Activated T-cell treated with anti-CD3 and anti-CD28 coated beads, Interleukin-2, amount 50 U/mL, for 72 hours (primary cell): ENCODE data around the gene CYTH2. TPM values are rescaled to one million over a fixed set of nuclear protein-coding genes. Genes with fewer than 3 reads are reported as not detected.

ENCODE experiments used
- ATAC-seq, 2 donors: fragments of 150-1000 bp; cut with Tn5 transposase; replicated peaks in 1 of 2; 2 replicates each; pipeline ENCODE4 v1.10.0; 2021; ENCODE audit warnings: moderate library complexity in 2 of 2, mild to moderate bottlenecking in 1 of 2
- DNase-seq, 2 donors: peaks; one replicate each; pipeline ENCODE4 v3.0.0; 2021 to 2022; ENCODE audit warnings: mixed read lengths in 1 of 2
- H3K27ac Mint-ChIP-seq: one replicate; pipeline ENCODE4 v1.8.0; 2022; ENCODE audit warnings: mild to moderate bottlenecking, moderate library complexity, mixed read lengths
- H3K27me3 Mint-ChIP-seq: one replicate; pipeline ENCODE4 v1.8.0; 2022; ENCODE audit warnings: low read depth, mixed read lengths
- H3K36me3 Mint-ChIP-seq, 2 donors: one replicate each; pipeline ENCODE4 v1.8.0; 2022; ENCODE audit warnings: mixed read lengths in 2 of 2, mild to moderate bottlenecking in 1 of 2; ENCODE audit not compliant: insufficient read depth in 2 of 2
- H3K4me1 Mint-ChIP-seq: one replicate; pipeline ENCODE4 v1.8.0; 2022; ENCODE audit warnings: low read depth, mixed read lengths
- H3K4me3 Mint-ChIP-seq, 2 donors: one replicate each; pipeline ENCODE4 v1.8.0; 2022; ENCODE audit warnings: mild to moderate bottlenecking in 2 of 2, mixed read lengths in 2 of 2, moderate library complexity in 2 of 2
- H3K9me3 Mint-ChIP-seq, 2 donors: one replicate each; pipeline ENCODE4 v1.8.0; 2022; ENCODE audit warnings: mixed read lengths in 2 of 2
- total RNA-seq, 2 donors: library from RNA; stranded (reverse); gene quantifications; one replicate each; pipeline ENCODE4 v1.2.3, GENCODE V29; 2022

The CYTH2 gene
- total RNA-seq, 2 donors from 2014 or later = 59.4 to 68.3 TPM

DNA sequence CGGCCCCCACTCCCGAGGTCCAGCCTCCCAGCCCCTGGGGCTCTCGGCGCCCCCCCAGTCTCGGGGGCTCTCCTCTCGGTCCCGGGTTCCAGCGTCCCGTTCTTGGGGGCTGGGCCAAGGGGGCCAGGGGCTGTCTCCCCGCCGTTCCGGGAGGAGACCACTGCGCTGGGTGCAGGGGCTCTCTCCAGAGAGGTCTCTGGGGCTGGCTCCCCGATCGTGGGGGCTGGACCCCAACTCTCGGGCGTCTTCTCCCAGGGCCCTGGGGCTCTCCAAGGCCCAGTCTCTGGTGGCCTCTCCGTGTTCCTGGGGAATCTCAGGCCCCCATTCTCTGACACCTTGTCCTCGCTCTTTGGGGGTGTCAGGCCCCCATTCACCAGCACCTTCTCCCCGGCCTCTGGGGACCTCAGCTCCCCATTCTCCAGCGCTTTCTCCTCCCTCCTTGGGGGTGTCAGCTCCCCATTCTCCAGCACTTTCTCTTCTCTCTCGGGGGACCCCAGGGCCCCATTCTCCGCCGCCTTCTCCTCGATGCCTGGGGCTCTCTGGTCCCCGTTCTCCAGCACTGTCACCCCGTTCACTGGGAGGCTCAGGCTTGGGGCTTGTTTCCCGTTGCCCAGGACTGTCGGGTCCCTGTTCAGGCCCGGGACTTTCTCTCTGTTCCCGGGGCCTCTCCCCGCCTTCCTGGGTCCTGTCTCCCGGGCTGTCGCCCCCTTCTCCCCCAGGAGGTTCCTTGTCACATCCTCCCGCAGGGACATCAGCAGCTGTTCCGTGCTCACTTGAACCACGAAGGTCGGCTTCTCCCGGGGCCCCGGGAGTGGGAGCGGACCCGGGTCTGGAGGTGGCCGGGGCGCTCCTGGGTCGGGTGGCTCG lies 28.8 kb downstream of the CYTH2 start:
- Mint-ChIP-seq H3K36me3 (peaks cover 0 to 2% of the 10 kb centered on the region in 2 donors), H3K27ac (no peak overlapping the region)

GRCh38 chr19:48498595-48499311 lies 29.6 kb downstream of the CYTH2 start:
- no peak for DNase-seq
- ATAC-seq = no peak
- Mint-ChIP-seq H3K4me3 (no peak overlapping the region), H3K27me3 (peaks cover 36% of the 10 kb centered on the region), H3K27ac (no peak overlapping the region), H3K4me1 (peaks cover 7% of the 10 kb centered on the region), H3K9me3 (no peaks in the 10 kb centered on the region), H3K36me3 (peaks cover 0 to 2% of the 10 kb centered on the region in 2 donors)

More for the DNA sequence above, 28.8 kb downstream of the CYTH2 start:
- ATAC-seq (no peak), DNase-seq (no peak)
- peaks cover 9% of the 10 kb centered on the region for H3K4me1 Mint-ChIP-seq
- H3K27me3 Mint-ChIP-seq = peaks cover 36% of the 10 kb centered on the region
- H3K9me3 Mint-ChIP-seq = no peaks in the 10 kb centered on the region
- H3K4me3 Mint-ChIP-seq = peak overlapping the region; percentile 57 to 60

DNA sequence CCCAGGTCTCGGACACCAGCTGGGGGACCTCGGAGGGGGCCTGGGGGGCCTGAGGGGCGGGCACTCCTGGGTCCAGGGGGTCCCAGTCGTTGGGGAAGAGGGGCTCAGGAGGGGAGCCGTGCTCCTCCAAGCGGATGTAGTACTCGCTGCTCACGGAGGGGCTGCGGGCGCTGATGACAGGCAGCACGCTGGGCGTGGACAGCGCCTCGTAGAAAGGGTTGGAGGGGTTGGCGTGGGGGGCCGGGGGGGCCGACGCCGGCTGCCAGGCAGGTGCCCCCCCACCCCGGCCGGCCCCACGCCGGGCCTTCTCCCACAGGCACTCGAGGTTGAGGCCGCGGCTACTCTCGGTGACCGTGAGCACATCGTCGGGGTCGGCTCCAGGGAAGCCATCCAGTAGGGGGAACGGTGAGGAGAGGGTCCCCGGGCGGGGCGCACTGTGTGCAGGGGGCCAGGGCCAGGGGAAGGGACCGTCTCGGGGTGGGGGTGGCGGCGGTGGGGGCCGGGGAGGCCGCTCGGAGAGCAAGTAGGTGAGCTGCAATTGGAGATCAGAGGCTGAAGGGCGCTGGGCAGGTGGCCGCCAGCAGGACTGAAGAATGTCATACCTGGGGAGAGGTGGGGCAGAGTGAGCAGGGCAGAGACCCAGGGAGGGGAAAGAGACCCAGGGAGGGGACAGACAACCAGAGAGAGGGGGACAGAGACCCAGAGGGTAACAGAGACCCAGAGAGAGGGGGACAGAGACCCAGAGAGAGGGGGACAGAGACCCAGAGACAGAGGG lies 30.3 kb downstream of the CYTH2 start:
- no peak overlapping the region for H3K4me3 Mint-ChIP-seq
- no peak overlapping the region for H3K27ac Mint-ChIP-seq
- no peaks in the 10 kb centered on the region for H3K9me3 Mint-ChIP-seq
- H3K36me3 Mint-ChIP-seq = peaks cover 0 to 2% of the 10 kb centered on the region in 2 donors
- H3K27me3 Mint-ChIP-seq = peaks cover 31% of the 10 kb centered on the region
- peaks cover 7% of the 10 kb centered on the region for H3K4me1 Mint-ChIP-seq
- DNase-seq (no peak), ATAC-seq (no peak)

GRCh38 chr19:48500830-48501493 lies 31.8 kb downstream of the CYTH2 start:
- no peaks in the 10 kb centered on the region for H3K9me3 Mint-ChIP-seq
- peaks cover 0 to 2% of the 10 kb centered on the region in 2 donors for H3K36me3 Mint-ChIP-seq
- no peak overlapping the region for H3K27ac Mint-ChIP-seq
- H3K4me1 Mint-ChIP-seq = peaks cover 7% of the 10 kb centered on the region
- DNase-seq = no peak
- ATAC-seq = no peak
- H3K4me3 Mint-ChIP-seq = peak overlapping the region; percentile 81 to 86
- peaks cover 17% of the 10 kb centered on the region for H3K27me3 Mint-ChIP-seq

GRCh38 chr19:48501494-48502349 lies 32.6 kb downstream of the CYTH2 start:
- peak; percentile 80 to 82 for ATAC-seq
- no peaks in the 10 kb centered on the region for H3K9me3 Mint-ChIP-seq

GRCh38 chr19:48502350-48503018 lies 33.3 kb downstream of the CYTH2 start:
- DNase-seq = peak; percentile 75 to 77
- ATAC-seq = no peak
- Mint-ChIP-seq H3K9me3 (no peaks in the 10 kb centered on the region), H3K4me3 (peak overlapping the region; percentile 81 to 86), H3K36me3 (peaks cover 0 to 2% of the 10 kb centered on the region in 2 donors), H3K27me3 (peaks cover 5% of the 10 kb centered on the region), H3K4me1 (peaks cover 7% of the 10 kb centered on the region), H3K27ac (no peak overlapping the region)

More at GRCh38 chr19:48501494-48502349, 32.6 kb downstream of the CYTH2 start:
- Mint-ChIP-seq H3K4me1 (peaks cover 7% of the 10 kb centered on the region), H3K27me3 (peaks cover 9% of the 10 kb centered on the region), H3K27ac (peak overlapping the region; percentile 16), H3K4me3 (peak overlapping the region; percentile 81 to 86), H3K36me3 (peaks cover 0 to 2% of the 10 kb centered on the region in 2 donors)
- DNase-seq = peak; percentile 73 to 75

DNA sequence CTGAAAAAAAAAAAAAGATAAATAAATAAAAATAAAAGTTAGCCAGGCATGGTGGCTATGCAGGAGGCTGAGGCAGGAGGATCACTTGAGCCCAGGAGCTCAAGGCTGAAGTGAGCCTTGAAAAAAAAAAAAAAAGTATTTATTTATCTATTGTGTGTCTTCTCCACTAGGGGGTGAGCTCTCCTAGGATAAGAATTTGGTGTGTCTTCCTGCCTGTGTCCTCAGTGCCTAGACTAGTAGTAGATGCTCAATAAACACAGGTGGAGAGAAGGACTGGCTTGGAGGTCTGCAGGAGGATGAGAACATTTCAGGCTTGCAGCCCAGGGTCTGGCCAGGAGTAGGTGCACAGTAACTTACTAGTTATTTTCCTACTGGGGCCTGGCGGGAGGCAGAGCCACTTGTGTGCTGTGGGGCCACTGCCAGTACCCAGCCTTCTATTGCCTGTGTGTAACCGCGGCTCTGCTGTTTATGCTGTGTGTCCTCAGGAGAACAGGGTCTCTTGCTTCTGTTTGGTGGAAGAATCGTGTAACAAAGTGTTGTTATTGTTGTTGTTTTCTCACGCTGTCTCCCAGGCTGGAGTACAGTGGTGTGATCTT lies 37.1 kb downstream of the CYTH2 start:
- ATAC-seq (no peak), DNase-seq (no peak)
- Mint-ChIP-seq H3K9me3 (no peaks in the 10 kb centered on the region), H3K4me3 (no peak overlapping the region), H3K27ac (no peak overlapping the region), H3K36me3 (peaks cover 0 to 2% of the 10 kb centered on the region in 2 donors), H3K4me1 (peaks cover 17% of the 10 kb centered on the region), H3K27me3 (no peaks in the 10 kb centered on the region)

- Mint-ChIP-seq H3K27me3 (no peaks in the 10 kb centered on the region), H3K36me3 (no peaks in the 10 kb centered on the region), H3K4me1 (peaks cover 11% of the 10 kb centered on the region), H3K9me3 (no peaks in the 10 kb centered on the region), H3K4me3 (no peak overlapping the region), H3K27ac (no peak overlapping the region)
- ATAC-seq (no peak), DNase-seq (no peak)
These were observed 38.8 kb downstream of the CYTH2 start for GRCh38 chr19:48507911-48508439.

DNA sequence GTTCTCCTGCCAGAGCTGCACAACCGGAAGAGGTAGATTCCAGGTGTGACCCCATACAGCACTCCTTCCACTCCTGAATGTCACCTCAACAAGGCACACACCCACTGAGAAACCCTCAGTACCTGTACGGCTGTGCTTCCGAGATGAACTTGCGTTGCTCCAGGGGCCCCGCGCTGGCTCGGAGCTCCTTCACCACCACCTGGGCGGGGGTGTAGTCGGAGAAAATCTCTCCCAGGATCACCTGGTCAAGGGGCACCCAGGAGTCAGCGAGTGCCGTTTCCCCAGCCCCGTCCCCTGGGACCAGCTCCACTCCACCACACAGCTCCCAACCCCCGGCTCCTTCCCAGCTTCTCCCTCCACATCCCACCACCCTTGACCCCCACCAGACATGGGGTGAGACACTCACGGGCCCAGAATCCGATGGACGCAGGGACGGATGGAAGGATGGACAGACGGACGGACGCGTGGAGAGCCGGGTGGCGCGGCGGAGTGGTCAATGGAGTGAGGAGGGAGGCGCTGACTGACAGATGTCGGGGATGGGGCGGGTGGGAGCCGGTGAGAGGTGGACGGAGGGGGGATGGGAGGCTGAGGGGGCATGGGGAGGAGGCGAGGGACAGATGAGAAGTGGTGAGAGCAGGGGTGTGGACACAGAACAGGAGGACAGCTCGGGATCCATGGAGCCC lies 39.7 kb downstream of the CYTH2 start:
- ATAC-seq = no peak
- H3K27ac Mint-ChIP-seq = no peak overlapping the region
- no peak for DNase-seq
- no peak overlapping the region for H3K4me3 Mint-ChIP-seq
- no peaks in the 10 kb centered on the region for H3K36me3 Mint-ChIP-seq
- peaks cover 13% of the 10 kb centered on the region for H3K4me1 Mint-ChIP-seq
- H3K9me3 Mint-ChIP-seq = no peaks in the 10 kb centered on the region
- H3K27me3 Mint-ChIP-seq = no peaks in the 10 kb centered on the region

DNA sequence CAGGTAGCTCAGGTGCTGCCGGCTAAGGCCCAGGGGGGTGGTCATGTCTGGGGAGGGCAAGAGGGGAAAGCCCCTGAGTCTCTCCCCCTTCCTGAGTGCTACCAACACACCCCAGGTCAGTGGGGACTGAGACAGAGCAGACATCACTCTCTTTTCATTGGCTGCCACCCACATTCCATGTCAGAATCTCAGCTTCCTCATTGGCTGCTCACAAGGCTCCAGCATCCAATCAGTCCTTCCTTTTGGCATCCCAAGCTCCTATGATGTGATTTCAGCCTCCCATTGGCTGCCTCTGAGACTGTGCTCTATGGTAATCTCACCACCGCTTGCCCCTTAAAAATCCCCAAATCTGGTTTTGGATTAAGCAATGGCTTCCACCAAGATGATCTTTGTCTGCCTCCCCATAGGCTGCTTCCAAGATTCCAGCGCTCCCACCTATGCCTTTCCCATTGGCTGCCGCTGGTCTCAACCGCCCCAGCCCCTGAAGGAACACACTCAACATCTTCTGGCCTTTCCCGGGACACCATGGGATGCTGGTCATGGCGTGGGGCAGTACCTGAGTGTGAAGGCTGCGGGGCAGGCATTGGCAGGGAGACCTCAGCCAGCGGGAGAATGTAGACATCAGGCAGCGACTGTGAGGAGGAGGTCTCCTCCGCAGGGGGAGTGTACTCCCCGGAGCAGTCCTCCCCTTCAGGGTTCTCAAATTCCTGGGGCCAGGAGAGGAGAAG lies 40.5 kb downstream of the CYTH2 start:
- no peaks in the 10 kb centered on the region for H3K36me3 Mint-ChIP-seq
- no peak for ATAC-seq
- peaks cover 17% of the 10 kb centered on the region for H3K4me1 Mint-ChIP-seq
- no peaks in the 10 kb centered on the region for H3K27me3 Mint-ChIP-seq
- no peak overlapping the region for H3K4me3 Mint-ChIP-seq
- H3K27ac Mint-ChIP-seq = no peak overlapping the region
- H3K9me3 Mint-ChIP-seq = no peaks in the 10 kb centered on the region
- no peak for DNase-seq
